OCI-LY1 (cell line): ENCODE measurements around the gene VWC2L.

ENCODE experiments used
- H2AFZ ChIP-seq: fragments of 200-600 bp; sonication (generic), shearing (Covaris generic); 2 replicates; pipeline ENCODE4 v1.6.0; 2014; ENCODE audit warnings: antibody characterized with exemption, mild to moderate bottlenecking, low read length
- H3F3A ChIP-seq: fragments of 200-600 bp; sonication (generic), shearing (Covaris generic); 2 replicates; pipeline ENCODE4 v1.6.0; 2014; ENCODE audit warnings: mild to moderate bottlenecking, antibody characterized with exemption, low read length, moderate library complexity; ENCODE audit not compliant: insufficient read depth
- H3K27ac ChIP-seq: fragments of 200-600 bp; sonication (generic); 2 replicates; pipeline ENCODE4 v1.5.1; 2014; ENCODE audit warnings: low read length, mixed run types, mild to moderate bottlenecking, low read depth; ENCODE audit not compliant: poor library complexity, severe bottlenecking
- H3K27me3 ChIP-seq: fragments of 200-600 bp; sonication (generic); 2 replicates; pipeline ENCODE4 v1.6.0; 2014; ENCODE audit warnings: antibody characterized with exemption, mild to moderate bottlenecking, low read length, moderate library complexity; ENCODE audit not compliant: insufficient read depth
- H3K36me3 ChIP-seq: fragments of 200-600 bp; sonication (generic); 2 replicates; pipeline ENCODE4 v1.6.1; 2014; ENCODE audit warnings: mild to moderate bottlenecking, antibody characterized with exemption, low read length, moderate library complexity, mixed read lengths; ENCODE audit not compliant: insufficient read depth
- H3K4me1 ChIP-seq: fragments of 200-600 bp; sonication (generic); 2 replicates; pipeline ENCODE4 v1.5.1; 2014; ENCODE audit warnings: mild to moderate bottlenecking, low read length, moderate library complexity; ENCODE audit not compliant: insufficient read depth, severe bottlenecking
- H3K4me2 ChIP-seq: fragments of 200-600 bp; sonication (generic), shearing (Covaris generic); 2 replicates; pipeline ENCODE4 v1.6.1; 2014; ENCODE audit warnings: low read length
- H3K4me3 ChIP-seq: fragments of 200-600 bp; sonication (generic); 2 replicates; pipeline ENCODE4 v1.5.1; 2014; ENCODE audit warnings: low read length, low read depth, mild to moderate bottlenecking, mixed read lengths; ENCODE audit not compliant: poor library complexity, severe bottlenecking
- H3K79me2 ChIP-seq: fragments of 200-600 bp; shearing (Covaris generic); 2 replicates; pipeline ENCODE4 v1.6.1; 2016; ENCODE audit warnings: mixed run types, low read length, mixed read lengths; ENCODE audit not compliant: insufficient read depth
- H3K9ac ChIP-seq: fragments of 200-600 bp; sonication (generic), shearing (Covaris generic); 2 replicates; pipeline ENCODE4 v1.6.1; 2014; ENCODE audit warnings: mild to moderate bottlenecking, low read length, mixed read lengths
- H3K9me2 ChIP-seq: fragments of 200-600 bp; sonication (generic), shearing (Covaris generic); 2 replicates; pipeline ENCODE4 v1.6.1; 2014; ENCODE audit warnings: low read depth, mild to moderate bottlenecking, low read length, mixed read lengths
- H3K9me3 ChIP-seq: fragments of 200-600 bp; shearing (Covaris generic); 2 replicates; pipeline ENCODE4 v1.6.1; 2014; ENCODE audit warnings: low read length, mixed read lengths
- H4K20me1 ChIP-seq: fragments of 200-600 bp; sonication (generic), shearing (Covaris generic); 2 replicates; pipeline ENCODE4 v1.6.0; 2016; ENCODE audit warnings: mild to moderate bottlenecking, low read length; ENCODE audit not compliant: insufficient read depth
- CTCF ChIP-seq: fragments of 200-600 bp; sonication (generic), shearing (Covaris generic); IDR thresholded peaks from 2 replicates; pipeline ENCODE4 v1.5.1; 2017; ENCODE audit warnings: mild to moderate bottlenecking, antibody characterized with exemption, low read length, moderate library complexity, mixed read lengths
- EZH2 ChIP-seq: fragments of 200-600 bp; sonication (generic), shearing (Covaris generic); IDR thresholded peaks from 2 replicates; pipeline ENCODE4 v1.8.0; 2017; ENCODE audit warnings: borderline replicate concordance, mixed run types, mild to moderate bottlenecking, antibody characterized with exemption, low read length, moderate library complexity, mixed read lengths

The VWC2L gene

GRCh38 chr2:214489702-214490101 is 78.8 kb downstream of the VWC2L start:
- Histone ChIP-seq H3K4me1 (peaks cover 4% of the 10 kb centered on the region), H3K27ac (no peak overlapping the region), H4K20me1 (no peaks in the 10 kb centered on the region), H3K9me3 (no peaks in the 10 kb centered on the region), H3K9ac (no peak overlapping the region), H3K36me3 (no peaks in the 10 kb centered on the region), H3K9me2 (no peaks in the 10 kb centered on the region), H3F3A (no peaks in the 10 kb centered on the region), H3K4me3 (no peak overlapping the region), H2AFZ (no peak overlapping the region), H3K4me2 (no peak overlapping the region), H3K79me2 (no peaks in the 10 kb centered on the region), H3K27me3 (no peaks in the 10 kb centered on the region)
- TF ChIP-seq CTCF (no peak), EZH2 (no peak)

- H3K27me3 ChIP-seq, result no peaks in the 10 kb centered on the region
- H3K9ac ChIP-seq, result no peak overlapping the region
- H3K9me2 ChIP-seq, result no peaks in the 10 kb centered on the region
- peaks cover 4% of the 10 kb centered on the region for H3K4me1 ChIP-seq
- H3K27ac ChIP-seq, result no peak overlapping the region
- no peaks in the 10 kb centered on the region for H3K9me3 ChIP-seq
- H3F3A ChIP-seq, result no peaks in the 10 kb centered on the region
- H3K4me3 ChIP-seq, result no peak overlapping the region
- no peaks in the 10 kb centered on the region for H3K36me3 ChIP-seq
- H4K20me1 ChIP-seq, result no peaks in the 10 kb centered on the region
- TF ChIP-seq CTCF (no peak), EZH2 (no peak)
- H3K79me2 ChIP-seq, result no peaks in the 10 kb centered on the region
- no peak overlapping the region for H2AFZ ChIP-seq
- no peak overlapping the region for H3K4me2 ChIP-seq
Observed at GRCh38 chr2:214492152-214492551, 81.3 kb downstream of the VWC2L start.

- peaks cover 4% of the 10 kb centered on the region for H3K4me1 ChIP-seq
- H3K27me3 ChIP-seq, result no peaks in the 10 kb centered on the region
- H3K9me3 ChIP-seq, result no peaks in the 10 kb centered on the region
- TF ChIP-seq CTCF (no peak), EZH2 (no peak)
- no peaks in the 10 kb centered on the region for H4K20me1 ChIP-seq
- no peak overlapping the region for H2AFZ ChIP-seq
- H3F3A ChIP-seq, result no peaks in the 10 kb centered on the region
- H3K4me2 ChIP-seq, result no peak overlapping the region
- no peaks in the 10 kb centered on the region for H3K36me3 ChIP-seq
- no peaks in the 10 kb centered on the region for H3K79me2 ChIP-seq
- H3K27ac ChIP-seq, result no peak overlapping the region
- no peak overlapping the region for H3K4me3 ChIP-seq
- H3K9ac ChIP-seq, result no peak overlapping the region
- H3K9me2 ChIP-seq, result no peaks in the 10 kb centered on the region
Observed at GRCh38 chr2:214492608-214493007, 81.8 kb downstream of the VWC2L start.
